HG03108 (cell line): Measurements from ENCODE around the gene ASCC2.

Experiments used
- ATAC-seq: cut with Tn5 transposase; IDR thresholded peaks from one replicate; pipeline ENCODE4 v1.9.1; 2021; ENCODE audit warnings: moderate library complexity; ENCODE audit not compliant: unreplicated experiment

ASCC2 gene

DNA sequence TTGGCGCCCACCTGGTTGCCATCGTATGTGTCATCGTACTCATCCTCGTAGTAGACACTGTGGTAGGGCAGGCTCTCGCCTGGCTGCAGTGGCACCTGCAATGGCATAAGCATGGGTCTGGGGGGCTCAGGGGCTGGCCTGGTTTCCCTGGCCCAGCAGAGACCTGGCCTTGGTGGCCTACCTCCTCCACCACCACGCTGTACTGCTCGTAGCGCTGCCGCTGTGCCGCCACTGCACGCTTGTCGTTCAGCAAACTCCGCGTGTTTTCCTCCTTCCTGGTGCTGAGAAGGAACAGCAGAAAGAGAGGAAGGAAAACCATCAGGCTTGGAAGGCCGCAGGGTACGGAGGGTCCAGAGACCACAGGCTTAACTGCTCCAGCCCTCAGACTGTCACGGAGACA, 44.7 kb downstream of the ASCC2 start:
- no peak for ATAC-seq

- ATAC-seq = no peak
Observed at GRCh38 chr22:29790061-29790460, 48.0 kb downstream of the ASCC2 start.

DNA sequence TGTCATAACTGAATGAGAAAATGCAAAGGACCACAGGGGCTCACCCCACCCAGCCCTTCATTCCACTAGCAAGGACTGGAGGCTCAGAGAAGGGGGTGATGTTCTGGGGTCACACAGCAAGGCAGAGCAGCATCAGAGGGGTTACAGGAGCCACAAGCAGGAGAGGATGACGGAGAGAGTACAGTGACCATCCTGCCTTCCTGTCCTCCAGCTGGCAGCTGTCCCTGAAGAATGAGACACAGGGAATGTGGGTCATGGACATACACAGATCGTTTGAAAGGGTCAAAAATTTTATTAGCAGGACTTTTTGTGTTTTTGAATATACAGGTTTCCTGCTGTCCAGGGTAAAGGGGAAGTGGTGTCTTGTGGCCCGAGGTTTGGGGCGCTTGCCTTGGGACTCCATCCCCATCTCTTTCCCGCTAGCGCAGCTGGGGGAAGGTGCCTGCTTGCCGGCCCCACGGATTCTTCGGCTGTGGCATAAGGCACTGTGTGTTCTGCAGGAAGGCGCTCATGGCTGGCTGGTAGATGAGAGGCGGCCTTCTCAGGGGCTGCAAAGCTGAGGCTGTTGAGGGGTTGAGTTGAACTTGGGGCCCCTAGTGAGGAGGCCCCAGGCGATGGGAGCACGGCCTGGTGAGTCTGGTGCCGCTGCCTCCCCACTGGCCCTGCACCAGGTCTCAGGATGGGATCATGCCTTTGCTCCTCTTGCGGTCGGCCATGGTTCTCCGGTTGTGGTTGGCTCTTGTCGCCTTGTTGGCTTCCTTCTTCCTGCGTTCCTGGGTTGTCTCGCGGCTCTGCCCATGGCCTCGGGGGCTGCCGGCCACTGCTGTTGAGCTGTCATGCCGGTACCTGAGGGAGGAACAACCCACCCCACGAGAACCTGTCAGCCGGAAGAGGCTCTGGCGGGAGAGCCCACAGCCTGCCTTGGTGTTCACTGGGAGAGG, 49.5 kb downstream of the ASCC2 start:
- no peak for ATAC-seq

DNA sequence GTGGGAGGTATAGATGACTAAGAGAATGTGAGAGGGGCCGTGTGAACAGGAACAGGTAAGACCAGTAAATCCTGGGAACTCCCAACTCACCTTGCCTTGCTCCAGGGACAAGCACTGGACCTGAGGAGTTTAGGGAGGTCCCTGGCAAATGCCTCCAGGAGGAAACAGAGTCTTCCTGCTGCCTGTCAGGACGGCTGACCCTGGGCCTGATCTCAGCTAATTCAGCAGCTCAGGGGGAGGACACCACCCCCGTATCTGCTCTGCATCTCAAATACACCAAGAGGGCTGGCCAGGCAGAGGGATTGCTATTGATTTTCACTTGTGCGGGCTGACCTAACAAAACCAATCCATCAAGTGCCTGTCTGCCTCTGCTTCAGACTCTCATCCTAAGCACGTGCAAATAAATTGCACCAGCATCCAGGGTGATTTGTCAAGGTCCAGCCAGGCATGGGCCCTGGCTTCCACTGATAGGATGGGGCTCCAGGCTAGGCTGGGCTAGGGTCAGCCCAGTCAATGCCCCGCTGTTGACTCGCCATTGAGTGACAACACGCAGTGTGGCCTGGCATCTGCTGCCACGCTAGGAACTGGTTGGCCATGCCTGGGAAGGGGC, 50.6 kb downstream of the ASCC2 start:
- no peak for ATAC-seq

DNA sequence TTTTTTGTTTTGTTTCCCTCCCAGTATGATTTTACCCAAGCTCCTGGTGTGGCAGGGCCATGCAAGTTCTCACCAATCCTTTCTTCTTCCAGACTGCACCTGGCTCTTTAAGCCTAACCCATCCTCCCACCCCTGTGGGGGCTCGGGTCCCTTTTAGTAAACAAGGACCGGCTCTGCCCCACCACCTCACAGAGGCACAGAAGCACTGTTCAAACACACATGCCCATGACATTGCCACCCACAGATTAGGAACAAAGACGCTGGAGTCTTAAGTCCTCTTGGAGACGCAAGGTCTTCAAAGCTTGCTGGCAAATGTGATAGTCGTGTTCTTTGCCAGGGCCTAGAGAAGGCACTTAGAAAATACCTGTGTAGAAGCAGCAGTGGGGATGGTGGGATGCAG, 52.0 kb downstream of the ASCC2 start:
- no peak for ATAC-seq

- no peak for ATAC-seq
Observed at GRCh38 chr22:29784451-29785361, 53.4 kb downstream of the ASCC2 start.

GRCh38 chr22:29782061-29782845, 55.8 kb downstream of the ASCC2 start:
- no peak for ATAC-seq

GRCh38 chr22:29780748-29781676, 57.1 kb downstream of the ASCC2 start:
- no peak for ATAC-seq

DNA sequence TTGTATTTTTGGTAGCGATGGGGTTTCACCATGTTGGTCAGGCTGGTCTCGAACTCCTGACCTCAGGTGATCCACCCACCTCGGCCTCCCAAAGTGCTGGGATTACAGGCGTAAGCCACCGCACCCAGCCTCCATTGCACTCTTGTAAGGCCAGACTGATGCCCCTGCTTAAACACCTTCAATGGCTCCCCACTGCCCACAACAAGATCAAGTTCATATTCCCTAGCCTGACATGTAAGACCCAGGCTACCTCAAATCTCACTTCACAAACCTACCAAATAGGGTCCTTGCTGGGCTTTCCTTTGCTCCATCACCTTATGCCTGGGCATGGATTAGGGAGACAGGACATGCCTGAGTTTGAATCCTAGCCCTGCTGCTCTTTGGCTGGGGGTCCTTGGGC, 57.9 kb downstream of the ASCC2 start:
- no peak for ATAC-seq

- ATAC-seq = no peak
Observed at GRCh38 chr22:29773233-29773632, 64.8 kb downstream of the ASCC2 start.

DNA sequence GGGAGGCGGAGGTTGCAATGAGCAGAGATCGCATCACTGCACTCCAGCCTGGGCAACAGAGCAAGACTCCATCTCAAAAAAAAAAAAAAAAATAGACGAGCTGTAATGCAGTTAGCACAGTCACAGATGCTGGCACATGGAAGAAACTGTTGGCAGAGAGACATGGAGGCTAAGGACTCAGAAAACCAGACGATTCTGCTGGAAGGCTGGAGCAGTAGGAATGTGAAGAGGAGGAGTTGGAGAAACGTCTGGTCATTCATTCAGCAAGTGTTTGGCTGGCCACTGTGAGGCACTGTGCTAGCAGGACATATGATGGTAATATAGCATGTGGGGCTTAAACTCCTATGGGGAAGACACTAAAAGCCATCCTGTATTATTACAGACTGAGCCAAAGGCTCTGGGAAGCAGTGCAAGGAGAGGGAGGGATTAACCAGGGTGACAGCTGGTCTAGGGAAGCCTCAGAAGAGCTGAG, 65.9 kb downstream of the ASCC2 start:
- ATAC-seq = no peak

DNA sequence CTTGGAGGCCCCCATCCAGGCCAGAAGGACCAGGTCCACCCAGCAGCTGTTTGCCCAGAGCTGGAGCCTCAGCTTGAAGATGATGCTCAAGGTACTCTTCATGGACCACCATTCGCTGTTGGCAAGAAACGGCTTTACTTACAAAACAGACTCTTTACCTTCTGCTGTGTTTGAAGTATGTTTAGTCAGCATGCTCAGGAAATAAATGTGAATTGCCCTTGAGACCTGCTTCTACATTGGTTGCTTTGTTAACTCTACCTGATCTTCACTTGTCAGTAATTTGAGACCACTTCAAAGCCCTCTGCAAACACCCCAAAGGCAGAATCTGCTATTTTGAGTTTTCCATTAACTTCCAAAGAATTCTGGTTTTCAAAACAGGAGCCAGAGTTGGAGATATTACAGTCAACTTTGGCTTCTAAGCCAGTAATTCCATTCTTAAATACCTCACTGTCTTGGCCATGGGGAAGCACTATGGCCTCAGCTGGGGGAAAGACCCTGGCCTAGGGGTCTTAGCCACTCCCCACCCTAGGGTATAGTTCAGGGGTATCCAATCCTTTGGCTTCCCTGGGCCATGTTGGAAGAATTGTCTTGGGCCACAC, 68.3 kb downstream of the ASCC2 start:
- ATAC-seq = no peak

GRCh38 chr22:29768052-29768693, 69.9 kb downstream of the ASCC2 start:
- no peak for ATAC-seq

GRCh38 chr22:29767171-29768051, 70.7 kb downstream of the ASCC2 start, which contains the start of gene UQCR10:
Gene UQCR10 (plus strand): TSS chr22:29767369. CDS start chr22:29767399, 30 bp downstream.
- ATAC-seq = peak; percentile 47

- ATAC-seq = peak; percentile 90
Observed at GRCh38 chr22:29766632-29767170, 71.4 kb downstream of the ASCC2 start, which contains the start of gene ZMAT5. Gene ZMAT5 (minus strand): TSS chr22:29767007. CDS start chr22:29748544, 18,463 bp downstream.

- ATAC-seq = no peak
Observed at GRCh38 chr22:29765905-29766631, 72.0 kb downstream of the ASCC2 start.
